M059J (cell line): ENCODE data around the gene KDM7A. TPM values are rescaled to one million over a fixed set of nuclear protein-coding genes. Genes with fewer than 3 reads are reported as not detected.
"Not testable (repeated sequence)": the region's sequence is repeated elsewhere in the genome, so short reads cannot be mapped to it uniquely, and the experiment has no call there.

Source experiments
- DNase-seq: peaks from one replicate; pipeline ENCODE4 v3.0.0-alpha.2; 2012; ENCODE audit warnings: low read depth
- total RNA-seq: library from RNA; depleted of rRNA; stranded (reverse); fragments of >200 nt; shearing (Covaris generic); gene quantifications from 2 replicates; pipeline ENCODE4 v1.2.3, GENCODE V29; 2014

KDM7A gene
- total RNA-seq, 1 experiment from 2014 or later = 0.69 TPM

DNA sequence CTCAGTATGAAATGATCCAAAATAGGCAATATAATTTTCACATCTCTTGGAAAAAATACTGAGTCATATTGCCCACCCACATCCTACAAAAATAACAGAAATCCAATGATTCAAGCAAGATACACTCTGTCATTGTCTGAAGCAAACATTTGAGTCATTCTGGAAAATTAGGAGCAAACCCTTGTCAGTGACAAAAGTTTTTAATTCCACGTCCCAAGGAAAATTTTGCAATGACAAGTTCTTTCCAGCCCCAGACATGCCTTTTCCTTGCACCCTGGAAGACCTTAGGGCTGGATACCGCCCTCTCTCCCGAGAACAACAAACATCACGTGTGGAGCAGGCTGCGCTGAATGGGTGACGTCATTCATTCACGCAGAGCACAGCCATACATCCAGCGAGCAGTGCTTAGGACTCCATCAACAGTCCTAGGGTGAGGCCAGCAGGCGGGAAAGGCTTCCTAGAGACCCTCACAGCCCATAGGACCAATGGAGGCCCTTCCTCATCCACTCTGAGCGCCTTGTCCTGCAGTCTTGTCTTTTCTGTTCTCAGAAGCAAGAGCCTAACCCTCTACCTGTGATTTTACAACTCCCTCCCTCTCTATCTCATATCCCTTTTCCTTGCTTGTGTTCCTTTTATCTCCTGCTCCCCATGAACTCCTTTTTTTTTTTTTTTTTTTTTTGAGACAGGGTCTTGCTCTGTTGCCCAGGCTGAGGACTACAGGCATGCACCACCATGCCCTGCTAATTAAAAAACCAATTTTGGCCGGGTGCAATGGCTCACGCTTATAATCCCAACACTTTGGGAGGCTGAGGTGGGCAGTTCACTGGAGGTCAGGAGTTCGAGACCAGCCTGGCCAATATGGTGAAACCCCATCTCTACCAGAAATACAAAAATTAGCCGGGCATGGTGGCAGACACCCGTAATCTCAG, 23.5 kb upstream of the KDM7A start:
- DNase-seq = no peak

DNA sequence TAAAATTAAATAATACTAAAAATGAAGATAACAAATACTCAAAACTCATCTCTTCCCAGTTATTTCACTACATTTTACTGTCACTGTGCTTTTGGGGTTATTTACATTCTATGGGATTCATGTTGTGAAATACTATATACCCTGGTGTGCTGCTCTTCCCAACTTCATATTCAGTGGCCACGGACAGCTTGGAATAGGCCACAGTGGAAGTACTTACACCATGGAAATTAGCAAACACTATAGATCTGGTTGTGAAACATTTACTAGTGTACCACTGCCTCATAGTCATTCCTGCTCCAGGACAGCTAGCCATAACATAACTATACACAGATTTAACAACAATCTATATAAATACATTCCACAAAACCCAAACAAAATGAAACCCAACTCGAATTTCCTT, 21.2 kb upstream of the KDM7A start:
- no peak for DNase-seq

DNA sequence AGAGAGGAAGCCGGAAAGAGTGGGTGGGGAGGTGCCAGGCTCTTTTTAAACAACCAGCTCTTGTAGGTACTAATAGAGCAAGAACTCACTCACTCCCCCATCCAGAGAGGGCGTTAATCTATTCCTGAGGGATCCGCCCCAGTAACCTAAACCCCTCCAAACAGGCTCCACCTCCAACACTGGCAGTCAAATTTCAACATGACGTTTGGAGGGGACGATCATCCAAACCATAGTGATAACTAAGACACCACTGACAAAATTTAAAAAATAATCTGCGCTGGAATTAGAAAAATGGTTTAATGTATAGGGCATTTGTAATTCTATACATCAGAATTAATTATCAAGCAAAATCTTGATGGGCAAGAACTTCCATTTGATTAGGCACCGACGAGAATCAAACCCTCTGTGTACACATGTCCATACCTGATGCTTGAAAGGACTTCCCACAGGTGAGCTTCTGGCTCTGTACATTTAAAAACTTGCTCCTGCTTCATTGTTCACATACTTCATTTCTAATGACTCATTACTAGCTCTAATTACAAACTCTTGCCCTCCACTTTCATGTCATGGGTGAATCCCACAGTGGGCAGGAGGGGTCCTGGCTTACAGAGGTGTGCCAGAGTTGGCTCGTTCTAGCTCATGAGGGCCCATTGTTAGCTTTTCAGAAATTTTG, 20.6 kb upstream of the KDM7A start:
- DNase-seq = no peak

DNA sequence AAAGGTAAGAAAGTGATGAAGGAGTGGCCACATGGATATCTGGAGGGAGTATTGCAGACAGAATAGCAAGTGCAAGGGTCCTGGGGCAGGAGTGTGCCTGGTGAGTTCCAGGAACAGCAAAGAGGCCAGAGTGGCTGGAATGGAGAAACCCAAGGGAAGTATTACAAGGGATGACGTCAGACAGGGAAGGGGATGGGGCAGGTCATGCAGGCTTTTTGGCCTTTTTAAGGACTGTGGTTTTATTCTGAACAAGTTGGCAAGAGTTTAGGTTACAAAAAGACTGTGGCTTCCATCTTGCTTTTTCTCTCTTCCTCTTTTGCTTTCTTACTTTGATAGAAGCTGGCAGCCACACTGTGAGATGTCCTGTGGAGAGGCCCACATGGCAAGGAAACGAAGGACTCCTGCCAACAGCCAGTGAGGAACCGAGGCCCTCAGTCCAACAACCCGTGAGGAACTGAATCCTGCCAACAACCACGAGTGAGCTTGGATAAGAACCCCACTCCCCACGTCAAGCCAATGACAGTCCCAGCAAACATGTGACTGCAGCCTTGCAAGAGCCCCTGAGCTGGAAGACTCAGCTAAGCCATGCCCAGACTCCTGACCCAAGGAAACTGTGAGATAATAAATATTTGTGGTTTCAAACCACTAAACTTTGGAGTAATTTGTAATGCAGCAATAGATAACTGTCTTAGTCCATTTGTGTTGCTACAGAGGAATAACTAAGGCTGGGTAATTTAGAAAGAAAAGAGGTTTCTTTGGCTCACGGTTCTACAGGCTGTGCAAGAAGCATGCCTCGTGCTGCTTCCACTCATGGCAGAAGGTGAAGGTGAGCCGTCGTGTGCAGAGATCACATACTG, 19.8 kb upstream of the KDM7A start:
- DNase-seq = peak; percentile 63

DNA sequence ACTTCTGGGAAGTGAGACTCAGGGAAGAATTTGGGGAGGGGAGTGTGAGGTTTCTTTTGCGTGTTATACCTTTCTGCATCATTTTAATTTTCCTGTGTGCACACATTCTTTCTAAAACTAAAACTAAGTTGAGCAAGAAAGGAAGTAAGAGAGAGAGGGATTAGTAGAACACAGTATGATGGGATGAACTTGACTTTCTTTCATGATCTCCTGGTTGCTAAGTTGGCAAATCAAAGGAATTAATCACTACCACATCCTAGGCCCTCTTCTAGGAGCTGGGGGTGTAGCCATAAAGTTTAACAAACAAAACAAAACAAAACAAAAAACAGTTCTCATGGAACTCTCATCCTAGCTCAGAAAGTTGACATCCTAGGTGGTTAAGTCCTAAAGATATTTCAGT, 19.1 kb upstream of the KDM7A start:
- DNase-seq = no peak

DNA sequence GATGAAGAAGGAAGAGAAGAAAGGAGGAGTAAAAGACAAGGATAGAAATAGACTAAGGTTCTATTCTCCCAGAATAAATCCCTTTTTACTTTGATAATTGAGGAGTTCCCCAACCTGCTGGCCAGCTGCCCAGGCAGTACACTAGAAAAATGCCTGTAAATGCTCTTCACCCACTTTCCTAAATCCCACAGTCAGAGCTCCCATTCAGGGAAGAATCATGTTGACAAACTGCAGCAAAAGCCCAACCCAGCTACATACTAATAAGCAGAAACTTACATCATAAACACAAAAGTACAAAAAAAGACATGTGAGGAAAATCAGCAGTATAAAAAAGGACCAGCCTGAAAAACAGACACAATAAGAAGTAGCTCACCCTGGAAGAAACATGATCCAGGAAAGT, 15.8 kb upstream of the KDM7A start:
- no peak for DNase-seq

DNA sequence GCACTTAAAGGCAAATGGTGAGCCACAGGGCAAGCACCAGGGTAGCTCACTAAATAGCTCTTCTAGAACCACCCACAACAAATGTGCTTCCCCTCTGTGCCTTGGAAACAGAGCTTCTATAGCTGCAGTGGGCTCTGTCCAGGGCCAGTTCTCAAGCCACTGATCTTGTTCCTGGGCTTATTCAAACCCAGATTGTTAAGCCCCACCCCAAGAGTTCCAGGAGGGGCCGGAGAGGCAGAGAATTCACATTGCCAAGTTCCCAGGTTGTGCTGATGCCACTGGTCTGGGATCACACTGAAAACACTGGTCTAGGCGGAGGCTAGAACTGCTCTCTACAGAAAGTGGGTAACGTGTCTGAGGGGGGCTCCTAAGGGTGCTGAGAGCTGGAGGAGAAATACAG, 15.4 kb upstream of the KDM7A start:
- DNase-seq = no peak

DNA sequence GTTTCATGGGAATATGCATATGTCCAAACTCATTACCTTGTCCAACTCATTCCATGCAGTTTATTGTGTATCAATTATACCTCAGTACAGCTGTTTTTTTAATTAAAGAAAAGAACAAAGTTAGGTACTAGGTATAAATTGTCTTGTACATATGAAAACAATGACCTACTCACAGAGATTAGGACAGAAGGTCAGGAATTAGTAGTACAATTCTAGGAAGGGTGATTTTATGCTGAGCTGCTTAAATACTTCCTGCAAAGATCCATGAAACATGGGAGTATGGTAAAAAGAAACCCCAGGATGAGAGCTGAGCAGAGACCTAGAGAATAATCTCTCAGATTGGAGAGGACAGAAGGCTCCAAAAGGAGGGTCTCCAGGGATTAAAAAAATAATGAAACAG, 13.8 kb upstream of the KDM7A start:
- no peak for DNase-seq

DNA sequence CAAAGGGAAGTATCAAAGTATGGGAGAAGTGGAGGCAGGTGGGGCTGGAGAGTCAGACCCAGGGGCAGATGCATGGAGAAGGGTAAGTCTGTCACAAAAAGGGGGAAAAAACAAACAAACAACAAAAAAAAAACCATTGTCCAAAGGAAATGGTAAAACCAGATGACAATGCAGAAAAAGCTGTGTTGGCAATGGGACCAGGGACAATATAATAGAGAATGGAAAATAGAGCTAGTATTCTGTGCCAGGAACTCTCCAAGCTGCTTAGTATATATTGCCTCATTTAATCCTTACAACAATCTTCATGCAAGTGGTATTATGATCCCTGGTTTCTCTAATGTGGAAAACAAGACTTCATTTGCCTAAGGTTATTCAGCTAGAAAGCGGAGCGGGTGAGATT, 13.1 kb upstream of the KDM7A start:
- DNase-seq = no peak

DNA sequence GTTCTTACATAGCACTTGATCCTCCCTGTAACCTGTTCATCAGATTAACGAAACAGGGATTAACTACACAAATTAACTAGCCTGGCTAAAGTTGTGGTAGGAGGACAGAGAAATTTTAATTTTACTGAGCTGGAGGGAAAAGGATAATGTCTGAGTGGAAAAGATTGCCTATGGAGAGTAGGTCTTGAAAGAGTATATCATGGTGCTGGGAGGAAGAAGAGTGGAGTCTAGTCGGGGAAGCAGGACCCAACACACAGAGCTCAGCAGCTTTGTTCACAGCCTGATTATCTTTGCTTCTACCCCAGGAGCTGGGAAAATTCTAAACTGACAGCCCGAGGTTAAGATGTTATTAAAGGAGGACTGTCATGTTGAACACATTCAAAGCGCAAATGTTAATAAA, 6.1 kb upstream of the KDM7A start:
- DNase-seq = no peak

DNA sequence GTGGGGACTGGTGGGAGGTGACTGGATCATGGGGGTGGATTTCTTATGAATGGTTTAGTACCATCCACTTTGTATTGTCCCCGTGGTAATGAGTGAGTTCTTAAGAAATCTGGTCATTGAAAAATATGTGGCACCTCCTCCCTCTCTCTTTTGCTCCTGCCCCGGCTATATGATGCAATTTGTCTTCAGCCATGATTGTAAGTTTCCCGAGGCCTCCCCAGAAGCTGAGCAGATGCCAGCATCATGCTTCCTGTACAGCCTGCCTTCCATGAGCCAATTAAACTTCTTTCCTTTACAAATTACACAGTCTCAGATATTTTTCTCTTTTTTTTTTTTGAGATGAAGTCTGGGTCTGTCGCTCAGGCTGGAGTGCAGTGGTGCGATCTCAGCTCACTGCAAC, 2.6 kb upstream of the KDM7A start:
- no peak for DNase-seq

DNA sequence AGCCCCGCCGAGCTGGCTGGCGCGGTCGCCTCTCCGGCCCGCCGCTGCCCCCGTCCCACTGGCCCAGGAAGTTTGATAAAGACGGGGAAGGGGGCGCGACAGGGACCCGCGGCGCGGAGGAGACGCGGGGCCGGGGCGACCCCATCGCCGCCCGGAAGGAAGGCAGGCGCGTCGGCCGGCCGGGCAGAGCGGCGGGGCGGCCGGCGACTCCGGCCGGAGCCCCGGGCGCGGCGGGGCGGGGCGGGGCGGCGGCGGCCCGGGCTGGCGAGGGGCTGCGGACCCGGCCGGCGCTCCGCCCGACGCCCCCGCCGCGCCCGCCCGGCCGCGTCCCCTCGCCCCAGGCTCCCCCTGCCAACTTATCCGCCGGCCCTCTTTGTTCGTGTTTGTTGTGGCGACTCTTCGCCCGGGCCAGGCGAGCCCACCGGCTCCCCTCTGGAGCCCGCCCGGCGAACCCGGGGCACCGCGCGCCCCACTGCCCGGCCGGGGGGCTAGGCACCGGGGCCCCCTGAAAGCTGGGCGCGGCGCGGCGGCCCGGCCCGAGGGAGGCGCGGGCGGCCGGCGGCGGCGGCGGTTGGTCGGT, 571 bp downstream of the KDM7A start:
- no peak for DNase-seq

DNA sequence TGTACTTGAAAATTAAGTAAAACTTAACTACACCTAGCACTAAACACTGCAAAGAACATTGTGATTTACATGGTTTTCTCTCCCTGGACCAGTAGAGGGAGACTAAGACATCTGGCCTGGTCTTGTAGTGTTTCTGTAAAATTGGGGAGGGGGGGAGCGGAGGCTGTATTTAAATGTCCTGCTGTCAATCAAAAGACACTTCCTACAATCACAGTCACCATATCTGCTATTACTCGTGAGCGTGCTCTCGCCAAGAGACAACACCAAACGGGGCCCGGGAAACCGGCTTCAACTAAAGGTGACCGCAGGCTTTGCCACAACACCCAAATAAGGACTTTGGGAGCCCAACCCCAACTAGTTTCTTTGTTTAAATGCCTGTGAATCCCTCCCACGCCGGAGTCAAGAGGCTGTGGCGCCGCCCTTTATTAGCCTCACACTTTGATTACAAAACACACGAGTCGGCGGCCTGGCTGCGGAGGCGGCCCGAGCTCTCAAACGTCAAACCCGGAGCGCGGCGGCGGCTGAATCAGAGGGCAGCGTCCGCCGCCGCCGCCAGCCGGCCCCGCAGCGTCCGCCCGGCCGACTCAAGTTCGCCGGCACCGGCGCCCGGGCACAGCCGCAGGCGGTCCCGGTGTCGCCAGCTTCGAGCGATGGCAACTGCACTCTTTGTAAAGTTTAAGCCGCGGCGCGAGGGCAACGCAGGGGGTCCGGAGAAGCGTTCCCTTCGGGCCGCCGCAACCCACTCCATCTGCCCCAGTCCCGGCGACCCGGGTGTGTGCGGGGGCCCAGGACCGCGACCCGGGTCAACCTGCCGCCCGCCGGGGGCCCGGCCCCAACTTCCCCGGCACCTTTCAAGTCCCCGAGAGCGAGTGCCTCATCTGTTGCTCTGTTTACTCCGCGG, 1.3 kb downstream of the KDM7A start:
- DNase-seq = peak; percentile 94

DNA sequence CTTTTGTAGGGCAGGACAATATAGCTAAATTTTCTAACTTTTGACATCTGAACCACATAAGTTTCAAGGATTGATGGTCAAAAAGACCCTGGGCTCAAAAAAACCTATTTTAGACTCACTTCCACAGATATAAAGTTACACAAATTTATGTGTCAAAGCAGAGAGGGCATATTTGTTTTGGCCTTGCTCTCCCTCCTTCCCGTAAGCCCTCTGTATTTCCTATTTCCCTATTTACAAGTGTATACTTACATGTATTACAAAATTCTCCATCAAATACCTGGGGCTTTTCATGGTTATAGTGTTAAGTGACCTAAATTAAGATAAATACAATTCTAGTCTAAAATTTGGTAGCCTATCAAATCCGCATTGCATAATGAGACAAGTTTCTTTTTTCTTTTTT, 2.6 kb downstream of the KDM7A start:
- DNase-seq = no peak

DNA sequence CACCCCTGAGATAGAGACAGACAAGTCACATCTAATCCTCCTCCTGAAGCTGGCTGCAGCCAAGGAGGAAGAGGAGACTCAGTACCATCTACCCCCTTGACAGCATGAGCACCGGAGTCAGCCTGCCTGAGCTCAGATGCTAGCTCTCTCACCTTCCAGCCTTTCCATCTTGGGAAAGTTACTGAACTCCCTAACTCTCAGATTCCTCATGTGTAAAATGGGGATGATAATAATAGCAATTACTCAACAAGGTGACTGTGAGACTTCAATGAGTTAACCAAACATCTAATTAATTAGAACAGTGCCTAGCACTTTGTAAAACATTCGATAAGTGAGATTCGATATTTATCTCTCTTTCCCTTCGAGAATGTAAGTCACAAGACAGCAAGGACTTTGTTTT, 6.4 kb downstream of the KDM7A start:
- DNase-seq = no peak

DNA sequence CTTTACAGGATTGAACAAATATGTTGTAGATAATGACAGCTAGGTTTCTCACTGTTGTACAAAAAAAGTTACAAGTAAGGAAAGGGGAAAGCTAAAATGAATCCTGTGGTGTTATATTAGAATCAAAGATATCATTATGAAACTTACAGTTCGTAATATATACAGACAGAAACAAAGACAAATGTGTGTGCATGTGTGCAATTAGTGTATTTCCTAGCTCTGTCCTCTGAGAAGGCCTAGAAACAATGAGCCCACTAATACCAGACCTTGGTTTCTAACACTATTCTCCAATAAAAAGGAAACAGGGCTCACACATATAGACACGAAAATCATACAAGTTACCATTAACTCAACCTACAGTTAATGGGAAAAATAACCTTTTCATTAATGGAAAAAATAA, 8.0 kb downstream of the KDM7A start:
- no peak for DNase-seq

DNA sequence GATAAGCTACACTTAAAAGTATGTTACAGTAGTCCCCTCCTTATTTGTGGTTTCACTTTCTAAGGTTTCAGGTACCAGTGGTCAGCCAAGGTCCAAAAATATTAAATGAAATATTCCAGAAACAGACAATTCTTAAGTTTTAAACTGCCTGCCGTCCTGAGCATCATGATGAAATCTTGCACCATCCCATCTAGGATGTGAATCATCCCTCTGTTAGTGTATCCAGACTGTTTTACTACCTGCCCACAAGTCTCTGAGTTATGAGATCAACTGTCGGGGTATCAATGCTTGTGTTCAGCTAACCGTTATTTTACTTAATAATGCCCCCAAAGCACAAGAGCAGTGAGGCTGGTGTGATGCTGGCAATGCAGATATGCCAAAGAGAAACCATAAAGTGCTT, 11.4 kb downstream of the KDM7A start:
- DNase-seq = peak; percentile 59

DNA sequence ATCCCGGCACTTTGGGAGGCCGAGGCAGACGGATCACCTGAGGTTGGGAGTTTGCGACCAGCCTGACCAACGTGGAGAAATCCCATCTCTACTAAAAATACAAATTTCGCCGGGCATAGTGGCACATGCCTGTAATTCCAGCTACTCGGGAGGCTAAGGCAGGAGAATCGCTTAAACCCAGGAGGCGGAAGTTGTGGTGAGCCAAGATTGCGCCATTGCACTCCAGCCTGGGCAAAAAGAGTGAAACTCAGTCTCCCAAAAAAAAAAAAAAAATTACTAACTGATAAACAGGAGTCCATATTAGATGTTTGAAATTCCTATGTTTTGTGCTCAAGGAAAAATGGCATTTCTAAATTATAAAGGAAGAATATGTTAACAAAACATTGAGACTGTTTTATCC, 14.7 kb downstream of the KDM7A start:
- not testable (repeated sequence) for DNase-seq

DNA sequence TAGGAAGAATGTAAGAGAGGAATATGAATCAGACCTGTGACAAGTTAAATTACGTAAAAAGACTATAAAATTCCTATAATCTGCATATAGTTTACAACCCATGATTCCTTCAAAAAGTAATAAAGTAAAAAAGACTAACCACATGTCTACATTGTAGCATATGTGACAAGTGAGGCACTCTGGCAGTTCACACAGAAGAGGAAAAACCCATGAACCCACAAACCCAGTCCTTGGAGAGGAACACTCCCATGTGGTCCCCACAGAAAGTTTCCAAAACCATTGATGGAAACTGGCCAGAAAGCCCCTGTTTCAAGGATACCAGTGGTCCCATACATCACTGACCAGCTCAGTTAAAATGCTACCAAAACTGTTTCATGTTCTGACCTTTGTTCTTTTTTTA, 15.7 kb downstream of the KDM7A start:
- no peak for DNase-seq

DNA sequence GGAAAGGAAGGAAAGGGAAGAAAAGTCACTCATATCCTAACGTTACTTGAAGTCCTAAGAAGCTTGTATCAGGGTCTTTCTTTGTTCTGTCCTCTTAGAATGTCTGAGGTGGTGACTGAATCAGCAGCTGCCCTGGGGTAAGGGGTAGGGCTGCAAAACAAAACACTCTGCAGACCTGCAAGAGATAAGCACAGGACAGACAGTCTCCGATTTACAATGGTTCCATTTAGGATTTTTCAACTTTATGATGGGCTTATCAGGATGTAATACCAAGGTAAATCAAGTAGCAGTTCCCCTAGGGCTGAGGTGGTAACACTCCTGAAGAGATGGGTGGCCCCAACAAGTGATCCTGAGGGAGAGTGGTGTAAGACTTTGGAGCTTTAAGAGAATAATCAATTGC, 16.5 kb downstream of the KDM7A start:
- no peak for DNase-seq

DNA sequence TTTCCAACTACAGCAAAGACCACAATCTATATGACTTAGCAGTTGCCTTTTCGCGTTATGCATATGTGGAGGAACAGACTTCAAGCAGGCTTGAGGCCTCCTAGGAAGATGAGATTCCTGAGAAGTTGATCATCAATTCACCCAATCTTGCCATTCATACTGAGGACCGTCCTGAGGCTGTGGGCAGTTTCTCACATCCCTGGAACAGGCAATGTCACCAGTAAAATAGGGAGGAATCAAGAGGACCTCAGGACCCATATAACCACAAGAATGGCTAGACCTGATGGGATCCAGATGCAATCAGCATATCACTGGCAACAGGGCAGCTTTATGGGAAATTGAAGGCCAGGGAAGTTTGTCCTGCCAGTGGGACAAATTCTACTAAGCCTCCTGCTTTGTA, 17.3 kb downstream of the KDM7A start:
- DNase-seq = peak; percentile 59
